GM18867 (cell line): ENCODE measurements around the gene BTBD1.

ENCODE experiments used
- ATAC-seq: cut with Tn5 transposase; IDR thresholded peaks from one replicate; pipeline ENCODE4 v1.9.1; 2021; ENCODE audit warnings: mild to moderate bottlenecking, moderate library complexity; ENCODE audit not compliant: unreplicated experiment

The BTBD1 gene

GRCh38 chr15:82995938-82996337 is 71.1 kb downstream of the BTBD1 start:
- ATAC-seq: no peak

- no peak for ATAC-seq
These were observed 72.0 kb downstream of the BTBD1 start for GRCh38 chr15:82995076-82995475.

- no peak for ATAC-seq
These were observed 73.9 kb downstream of the BTBD1 start for GRCh38 chr15:82993144-82993543.

- ATAC-seq: no peak
These were observed 74.5 kb downstream of the BTBD1 start for GRCh38 chr15:82992436-82992998.

GRCh38 chr15:82986442-82986780 is 80.6 kb downstream of the BTBD1 start:
- peak; percentile 38 for ATAC-seq

- peak; percentile 91 for ATAC-seq
These were observed 81.2 kb downstream of the BTBD1 start, which contains the start of gene RAMAC for GRCh38 chr15:82985688-82986441. RAMAC (plus strand) TSS chr15:82986210; CDS start chr15:82989019, 2,809 bp downstream.

GRCh38 chr15:82980981-82981380 is 86.1 kb downstream of the BTBD1 start:
- no peak for ATAC-seq

- ATAC-seq: no peak
These were observed 87.3 kb downstream of the BTBD1 start for GRCh38 chr15:82979726-82980125.

- no peak for ATAC-seq
These were observed 88.6 kb downstream of the BTBD1 start for GRCh38 chr15:82978438-82978837.

- no peak for ATAC-seq
These were observed 90.0 kb downstream of the BTBD1 start for GRCh38 chr15:82977076-82977475.

GRCh38 chr15:82972990-82973389 is 94.1 kb downstream of the BTBD1 start:
- no peak for ATAC-seq

GRCh38 chr15:82971218-82971984 is 95.7 kb downstream of the BTBD1 start:
- ATAC-seq: no peak

- no peak for ATAC-seq
These were observed 96.4 kb downstream of the BTBD1 start for GRCh38 chr15:82970696-82971095.

GRCh38 chr15:82970078-82970686 is 96.9 kb downstream of the BTBD1 start:
- no peak for ATAC-seq

GRCh38 chr15:82969353-82969752 is 97.7 kb downstream of the BTBD1 start:
- no peak for ATAC-seq

- ATAC-seq: no peak
These were observed 99.0 kb downstream of the BTBD1 start for GRCh38 chr15:82968066-82968465.

GRCh38 chr15:82966671-82967071 is 100.4 kb downstream of the BTBD1 start:
- ATAC-seq: peak; percentile 83
